ENCODE results near the gene OSGIN1.

The OSGIN1 gene

DNA sequence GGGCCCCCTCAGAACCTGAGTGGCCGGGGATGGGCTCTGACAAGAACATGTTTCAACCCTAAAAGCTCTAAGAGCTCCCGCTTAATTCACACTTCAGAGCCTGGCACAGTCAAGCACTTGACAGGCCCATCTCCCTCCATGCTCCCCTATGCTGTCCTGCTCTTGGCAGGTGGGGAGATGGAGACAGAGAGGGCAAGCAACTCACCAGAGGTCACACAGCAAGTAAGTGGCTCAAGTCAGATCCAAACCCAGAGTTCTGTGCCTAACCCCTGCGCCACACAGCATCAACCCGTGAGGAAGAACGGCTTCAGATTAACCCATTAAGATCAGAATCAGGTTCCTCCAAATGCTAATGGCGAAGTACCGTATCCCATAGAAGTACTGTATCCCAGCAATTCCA is 51.4 kb downstream of the OSGIN1 start:
- no peak overlapping the region for H3K27ac ChIP-seq (ENCODE audit: low read length)
- H3K79me2 ChIP-seq (ENCODE audit: low read length), result no peaks in the 10 kb centered on the region
- H3K4me3 ChIP-seq (ENCODE audit: low read length), result no peak overlapping the region
- H2AFZ ChIP-seq (ENCODE audit: low read depth, low read length), result no peak overlapping the region
- no peak overlapping the region for H3K9ac ChIP-seq (ENCODE audit: low read length)
- H3K4me2 ChIP-seq (ENCODE audit: low read length), result no peak overlapping the region
- no peaks in the 10 kb centered on the region for H3K36me3 ChIP-seq (replicated peaks; ENCODE audit: low read depth, low read length)
- no peaks in the 10 kb centered on the region for H4K20me1 ChIP-seq (ENCODE audit: insufficient read depth, low read length)
- TF ChIP-seq, protein P1, sequence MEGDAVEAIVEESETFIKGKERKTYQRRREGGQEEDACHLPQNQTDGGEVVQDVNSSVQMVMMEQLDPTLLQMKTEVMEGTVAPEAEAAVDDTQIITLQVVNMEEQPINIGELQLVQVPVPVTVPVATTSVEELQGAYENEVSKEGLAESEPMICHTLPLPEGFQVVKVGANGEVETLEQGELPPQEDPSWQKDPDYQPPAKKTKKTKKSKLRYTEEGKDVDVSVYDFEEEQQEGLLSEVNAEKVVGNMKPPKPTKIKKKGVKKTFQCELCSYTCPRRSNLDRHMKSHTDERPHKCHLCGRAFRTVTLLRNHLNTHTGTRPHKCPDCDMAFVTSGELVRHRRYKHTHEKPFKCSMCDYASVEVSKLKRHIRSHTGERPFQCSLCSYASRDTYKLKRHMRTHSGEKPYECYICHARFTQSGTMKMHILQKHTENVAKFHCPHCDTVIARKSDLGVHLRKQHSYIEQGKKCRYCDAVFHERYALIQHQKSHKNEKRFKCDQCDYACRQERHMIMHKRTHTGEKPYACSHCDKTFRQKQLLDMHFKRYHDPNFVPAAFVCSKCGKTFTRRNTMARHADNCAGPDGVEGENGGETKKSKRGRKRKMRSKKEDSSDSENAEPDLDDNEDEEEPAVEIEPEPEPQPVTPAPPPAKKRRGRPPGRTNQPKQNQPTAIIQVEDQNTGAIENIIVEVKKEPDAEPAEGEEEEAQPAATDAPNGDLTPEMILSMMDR (IDR thresholded peaks at IDR 0.05; ENCODE audit: low read depth, low read length), result no peak
- no peak for TF ChIP-seq EZH2phosphoT487 (IDR thresholded peaks at IDR 0.05; ENCODE audit: low read depth)
- H3K4me1 ChIP-seq (ENCODE audit: low read length), result no peaks in the 10 kb centered on the region
- no peaks in the 10 kb centered on the region for H3K9me3 ChIP-seq (ENCODE audit: insufficient read depth, low read length)
- H3K27me3 ChIP-seq (ENCODE audit: low read depth, low read length), result peaks cover 34% of the 10 kb centered on the region

DNA sequence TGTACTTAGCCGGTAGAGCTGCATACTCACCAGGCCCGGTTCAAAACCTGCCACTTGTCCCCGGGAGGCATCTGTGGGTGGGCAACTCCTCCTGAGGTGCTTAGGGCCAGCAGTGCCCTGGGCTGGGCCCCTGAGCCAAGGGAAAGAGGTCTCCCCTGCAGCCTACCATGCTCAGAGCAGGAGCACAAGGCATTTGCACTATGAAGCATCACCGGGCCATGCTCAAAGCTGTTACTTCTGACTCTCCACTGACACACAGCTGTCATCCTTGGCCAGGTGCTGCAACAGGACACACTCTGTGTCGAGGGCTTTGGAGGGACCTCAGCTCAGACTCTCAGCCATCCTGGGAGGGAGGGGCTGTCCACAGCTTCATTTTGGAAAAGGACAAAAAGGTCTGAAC is 52.4 kb downstream of the OSGIN1 start:
- Histone ChIP-seq H3K4me3 (ENCODE audit: low read length) (no peak overlapping the region), H3K36me3 (replicated peaks; ENCODE audit: low read depth, low read length) (no peaks in the 10 kb centered on the region), H3K9me3 (ENCODE audit: insufficient read depth, low read length) (no peaks in the 10 kb centered on the region), H3K4me2 (ENCODE audit: low read length) (no peak overlapping the region), H3K4me1 (ENCODE audit: low read length) (no peaks in the 10 kb centered on the region), H3K79me2 (ENCODE audit: low read length) (no peaks in the 10 kb centered on the region), H3K27me3 (ENCODE audit: low read depth, low read length) (peaks cover 34% of the 10 kb centered on the region), H4K20me1 (ENCODE audit: insufficient read depth, low read length) (no peaks in the 10 kb centered on the region), H3K27ac (ENCODE audit: low read length) (no peak overlapping the region), H3K9ac (ENCODE audit: low read length) (no peak overlapping the region), H2AFZ (ENCODE audit: low read depth, low read length) (no peak overlapping the region)
- no peak for TF ChIP-seq EZH2phosphoT487 (IDR thresholded peaks at IDR 0.05; ENCODE audit: low read depth)
- TF ChIP-seq, protein P1 (IDR thresholded peaks at IDR 0.05; ENCODE audit: low read depth, low read length), result no peak

DNA sequence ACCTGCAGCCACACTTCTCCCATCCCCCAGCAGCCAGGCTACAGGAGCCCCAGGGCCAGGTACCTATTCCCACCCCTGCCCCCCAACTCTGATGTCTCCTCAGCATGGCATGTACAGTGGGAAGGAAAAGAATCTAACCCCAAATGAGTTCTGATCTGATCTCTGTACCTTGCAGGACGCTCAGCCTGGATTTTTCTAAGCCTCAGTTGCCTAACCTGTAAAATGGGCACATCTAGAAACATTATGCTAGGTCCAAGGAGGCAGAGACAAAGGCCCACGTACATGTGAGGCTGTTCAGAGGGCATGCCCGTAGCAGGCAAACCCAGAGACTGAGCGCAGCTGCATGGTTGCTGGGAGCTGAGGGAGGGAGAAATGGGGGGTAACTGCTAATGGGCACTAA is 54.5 kb downstream of the OSGIN1 start:
- H3K4me3 ChIP-seq (ENCODE audit: low read length), result no peak overlapping the region
- H3K9ac ChIP-seq (ENCODE audit: low read length), result no peak overlapping the region
- H3K4me1 ChIP-seq (ENCODE audit: low read length), result no peaks in the 10 kb centered on the region
- H3K4me2 ChIP-seq (ENCODE audit: low read length), result no peak overlapping the region
- H3K79me2 ChIP-seq (ENCODE audit: low read length), result no peaks in the 10 kb centered on the region
- no peaks in the 10 kb centered on the region for H3K36me3 ChIP-seq (replicated peaks; ENCODE audit: low read depth, low read length)
- H3K27me3 ChIP-seq (ENCODE audit: low read depth, low read length), result peaks cover 30% of the 10 kb centered on the region
- no peaks in the 10 kb centered on the region for H4K20me1 ChIP-seq (ENCODE audit: insufficient read depth, low read length)
- no peaks in the 10 kb centered on the region for H3K9me3 ChIP-seq (ENCODE audit: insufficient read depth, low read length)
- no peak overlapping the region for H3K27ac ChIP-seq (ENCODE audit: low read length)
- no peak overlapping the region for H2AFZ ChIP-seq (ENCODE audit: low read depth, low read length)
- TF ChIP-seq EZH2phosphoT487 (IDR thresholded peaks at IDR 0.05; ENCODE audit: low read depth), result no peak
- TF ChIP-seq, protein P1 (IDR thresholded peaks at IDR 0.05; ENCODE audit: low read depth, low read length), result no peak

DNA sequence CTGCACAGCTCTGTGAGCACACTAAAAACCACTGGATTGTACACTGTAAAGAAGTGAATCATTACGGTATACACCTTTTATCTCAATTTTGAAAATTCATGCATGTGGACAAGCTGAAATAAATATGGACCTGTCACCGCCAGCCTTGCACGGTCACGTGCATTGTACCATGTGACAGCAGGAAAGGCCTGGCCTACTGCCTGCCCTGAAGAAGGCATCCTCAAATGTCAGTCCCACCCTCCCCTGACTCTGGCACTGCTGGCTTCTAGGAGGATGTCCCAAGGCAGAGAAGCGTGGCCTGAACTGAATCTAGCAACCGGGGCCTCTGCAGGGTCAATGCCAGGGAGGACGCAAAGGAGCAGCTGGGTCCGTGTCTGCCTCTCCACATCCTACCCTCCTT is 54.9 kb downstream of the OSGIN1 start:
- no peaks in the 10 kb centered on the region for H3K36me3 ChIP-seq (replicated peaks; ENCODE audit: low read depth, low read length)
- TF ChIP-seq, protein P1 (IDR thresholded peaks at IDR 0.05; ENCODE audit: low read depth, low read length), result no peak
- TF ChIP-seq EZH2phosphoT487 (IDR thresholded peaks at IDR 0.05; ENCODE audit: low read depth), result no peak
- no peaks in the 10 kb centered on the region for H3K79me2 ChIP-seq (ENCODE audit: low read length)
- H3K9ac ChIP-seq (ENCODE audit: low read length), result no peak overlapping the region
- no peak overlapping the region for H3K4me3 ChIP-seq (ENCODE audit: low read length)
- H3K4me1 ChIP-seq (ENCODE audit: low read length), result no peaks in the 10 kb centered on the region
- H3K9me3 ChIP-seq (ENCODE audit: insufficient read depth, low read length), result no peaks in the 10 kb centered on the region
- peaks cover 27% of the 10 kb centered on the region for H3K27me3 ChIP-seq (ENCODE audit: low read depth, low read length)
- H2AFZ ChIP-seq (ENCODE audit: low read depth, low read length), result no peak overlapping the region
- H3K4me2 ChIP-seq (ENCODE audit: low read length), result no peak overlapping the region
- H3K27ac ChIP-seq (ENCODE audit: low read length), result no peak overlapping the region
- H4K20me1 ChIP-seq (ENCODE audit: insufficient read depth, low read length), result no peaks in the 10 kb centered on the region
